ENCODE measurements around the gene DUOX2. TPM values are rescaled to one million over a fixed set of nuclear protein-coding genes. Genes with fewer than 3 reads are reported as not detected.
A peak's percentile ranks its signal among the peaks of the same experiment; 100 is the strongest.

DUOX2 gene
- total RNA-seq, result 20.6 TPM

DNA sequence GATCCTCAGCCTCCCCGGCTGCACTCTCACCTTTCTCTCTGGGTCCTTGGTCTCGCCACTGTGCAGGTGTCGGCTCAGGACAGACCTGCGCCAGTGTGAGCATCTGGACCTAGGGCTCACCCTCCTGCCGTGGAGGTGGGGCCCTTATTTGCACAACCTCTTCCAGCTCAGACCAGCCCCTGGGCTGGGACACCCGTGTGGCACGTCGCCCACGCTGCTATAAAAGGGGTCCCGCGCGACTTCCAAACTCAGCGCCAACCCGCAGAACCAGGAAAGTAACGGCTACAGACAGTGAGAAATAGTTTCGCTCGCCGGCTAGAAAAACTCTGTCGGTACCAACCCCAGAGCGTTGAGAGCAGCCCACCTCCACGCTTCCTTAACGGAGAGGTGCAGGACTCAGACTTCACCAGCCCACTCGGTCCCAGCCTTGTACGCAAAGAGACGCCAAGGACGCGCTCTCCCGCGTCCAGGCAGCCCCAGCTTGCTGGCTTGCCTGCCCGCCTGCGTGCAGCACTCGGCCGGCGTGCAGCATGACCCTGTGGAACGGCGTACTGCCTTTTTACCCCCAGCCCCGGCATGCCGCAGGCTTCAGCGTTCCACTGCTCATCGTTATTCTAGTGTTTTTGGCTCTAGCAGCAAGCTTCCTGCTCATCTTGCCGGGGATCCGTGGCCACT lies at the start of gene DUOX2, which contains the start of gene DUOXA2:
Gene DUOX2, minus strand, starts transcription at position 97 of the 675 bp plus-strand sequence. CDS start 761 bp downstream, outside the sequence.
Gene DUOXA2, plus strand, starts transcription at position 251 of the 675 bp plus-strand sequence. Its CDS starts 280 bp downstream, at position 531.
- intact Hi-C loops (cut with DNase I), result no loop called here
- Histone ChIP-seq H3K36me3 (no peaks in the 10 kb centered on the region), H3K27me3 (peaks cover 12% of the 10 kb centered on the region), H3K27ac (no peak within 1 kb of the TSS), H3K9me3 (no peaks in the 10 kb centered on the region), H3K4me1 (peaks cover 46% of the 10 kb centered on the region), H3K4me3 (peak within 1 kb of the TSS; percentile 10 to 23)
- no peak for DNase-seq (ENCODE audit: extremely low spot score in 2 of 2)
- TF ChIP-seq CTCF (IDR thresholded peaks at IDR 0.05), result no peak
- no peak for TF ChIP-seq POLR2AphosphoS5 (IDR thresholded peaks at IDR 0.05; ENCODE audit: insufficient read depth in 1 of 2, low read depth in 1 of 2)
- TF ChIP-seq POLR2A (IDR thresholded peaks at IDR 0.05), result no peak

DNA sequence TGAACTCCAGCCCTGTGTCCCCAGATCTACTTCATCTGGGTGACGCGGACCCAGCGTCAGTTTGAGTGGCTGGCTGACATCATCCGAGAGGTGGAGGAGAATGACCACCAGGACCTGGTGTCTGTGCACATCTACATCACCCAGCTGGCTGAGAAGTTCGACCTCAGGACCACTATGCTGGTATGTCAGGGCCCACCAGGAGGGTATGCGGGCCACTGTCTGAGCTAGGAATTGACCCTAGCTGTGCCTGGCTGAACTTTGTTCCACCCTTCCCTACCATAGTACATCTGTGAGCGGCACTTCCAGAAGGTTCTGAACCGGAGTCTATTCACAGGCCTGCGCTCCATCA lies 49.5 kb upstream of the DUOX2 start:
- Histone ChIP-seq H3K27ac (peak overlapping the region; percentile 67), H3K36me3 (no peaks in the 10 kb centered on the region), H3K4me3 (no peak overlapping the region), H3K4me1 (peaks cover 41% of the 10 kb centered on the region), H3K9me3 (no peaks in the 10 kb centered on the region), H3K27me3 (no peaks in the 10 kb centered on the region)
- TF ChIP-seq CTCF (IDR thresholded peaks at IDR 0.05), result no peak
- no peak for TF ChIP-seq POLR2AphosphoS5 (IDR thresholded peaks at IDR 0.05; ENCODE audit: insufficient read depth in 1 of 2, low read depth in 1 of 2)
- no peak for TF ChIP-seq POLR2A (IDR thresholded peaks at IDR 0.05)
- no peak for DNase-seq (ENCODE audit: extremely low spot score in 2 of 2)
- intact Hi-C loops (cut with DNase I), result loop anchor here (2.0 kb wide), 1 partner anchor 235 kb away; no protein-coding TSS in a partner anchor

GRCh38 chr15:45162771-45163507 lies 49.0 kb upstream of the DUOX2 start:
- DNase-seq (ENCODE audit: extremely low spot score in 2 of 2), result no peak
- Histone ChIP-seq H3K27ac (peak overlapping the region; percentile 67), H3K4me3 (no peak overlapping the region), H3K9me3 (no peaks in the 10 kb centered on the region), H3K27me3 (no peaks in the 10 kb centered on the region), H3K4me1 (peaks cover 42% of the 10 kb centered on the region), H3K36me3 (no peaks in the 10 kb centered on the region)
- intact Hi-C loops (cut with DNase I), result loop anchor here (2.0 kb wide), 1 partner anchor 236 kb away; no protein-coding TSS in a partner anchor
- TF ChIP-seq POLR2A (IDR thresholded peaks at IDR 0.05) (no peak), POLR2AphosphoS5 (IDR thresholded peaks at IDR 0.05; ENCODE audit: insufficient read depth in 1 of 2, low read depth in 1 of 2) (peak; percentile 58 to 60), CTCF (IDR thresholded peaks at IDR 0.05) (peak; percentile 55 to 85 (median 68))

- DNase-seq (ENCODE audit: extremely low spot score in 2 of 2), result no peak
- peak overlapping the region; percentile 67 for H3K27ac ChIP-seq
- H3K36me3 ChIP-seq, result no peaks in the 10 kb centered on the region
- H3K9me3 ChIP-seq, result no peaks in the 10 kb centered on the region
- H3K27me3 ChIP-seq, result no peaks in the 10 kb centered on the region
- H3K4me1 ChIP-seq, result peaks cover 39% of the 10 kb centered on the region
- intact Hi-C loops (cut with DNase I), result loop anchor here (2.0 kb wide), 1 partner anchor 237 kb away; no protein-coding TSS in a partner anchor
- no peak overlapping the region for H3K4me3 ChIP-seq
- TF ChIP-seq POLR2AphosphoS5 (IDR thresholded peaks at IDR 0.05; ENCODE audit: insufficient read depth in 1 of 2, low read depth in 1 of 2), result no peak
- TF ChIP-seq CTCF (IDR thresholded peaks at IDR 0.05), result no peak
- no peak for TF ChIP-seq POLR2A (IDR thresholded peaks at IDR 0.05)
Measured at GRCh38 chr15:45161666-45162065, 47.7 kb upstream of the DUOX2 start.
